IMR-90 (cell line): ENCODE measurements around the gene PRSS12. TPM values are rescaled to one million over a fixed set of nuclear protein-coding genes. Genes with fewer than 3 reads are reported as not detected.

Source experiments
- ATAC-seq: fragments of 200-7000 bp; cut with Tn5 transposase; 2 replicates; pipeline ENCODE4 v1.9.1; 2020; ENCODE audit warnings: low read depth, mild to moderate bottlenecking, moderate library complexity
- BruUV-seq: library from RNA; stranded (reverse); fragments of 400-500 nt; replicated peaks from 2 replicates; lab custom pipeline; 2021; lab: Mats Ljungman, UMichigan
- CTCF ChIA-PET: fragments of 300-600 bp; formaldehyde crosslinking; extraction: SDS; loops from one replicate; lab custom pipeline; 2021; ENCODE audit warnings: antibody characterized with exemption; lab: Yijun Ruan, JAX
- POLR2A ChIA-PET: fragments of 300-600 bp; sonication (Branson Sonifier 250); formaldehyde crosslinking; loops from one replicate; lab custom pipeline; 2022; ENCODE audit warnings: antibody characterized with exemption; ENCODE audit not compliant: unreplicated experiment; lab: Charles Lee
- DNase-seq: peaks from one replicate; pipeline ENCODE4 v3.0.0; 2013
- H2AFZ ChIP-seq: replicated peaks from 2 replicates; pipeline ENCODE3; 2013; ENCODE audit warnings: low read length, mild to moderate bottlenecking; ENCODE audit not compliant: poor library complexity
- H2AK5ac ChIP-seq: 2 replicates; pipeline ENCODE4 v1.6.1; 2013; ENCODE audit warnings: low read depth, low read length, inconsistent platforms
- H2AK9ac ChIP-seq: replicated peaks from 2 replicates; pipeline ENCODE3; 2013; ENCODE audit warnings: mild to moderate bottlenecking, low read depth, low read length, moderate library complexity; ENCODE audit not compliant: poor library complexity
- H2BK120ac ChIP-seq: 2 replicates; pipeline ENCODE4 v1.6.1; 2013; ENCODE audit warnings: low read depth, low read length, inconsistent platforms
- H2BK15ac ChIP-seq: 3 replicates; pipeline ENCODE4 v1.6.1; 2013; ENCODE audit warnings: low read depth, low read length, inconsistent platforms
- H2BK20ac ChIP-seq: 2 replicates; pipeline ENCODE4 v1.6.1; 2013; ENCODE audit warnings: low read depth, mild to moderate bottlenecking, inconsistent platforms, low read length, moderate library complexity
- H2BK5ac ChIP-seq: 2 replicates; pipeline ENCODE4 v1.6.1; 2013; ENCODE audit warnings: mild to moderate bottlenecking, low read depth, low read length, inconsistent platforms; ENCODE audit not compliant: poor library complexity, severe bottlenecking
- H3K14ac ChIP-seq: replicated peaks from 2 replicates; pipeline ENCODE4 v1.6.1; 2013; ENCODE audit warnings: low read depth, low read length, inconsistent platforms
- H3K18ac ChIP-seq: 2 replicates; pipeline ENCODE4 v1.6.1; 2013; ENCODE audit warnings: low read depth, low read length, control low read depth
- H3K23ac ChIP-seq: 2 replicates; pipeline ENCODE4 v1.6.1; 2013; ENCODE audit warnings: low read depth, low read length, inconsistent platforms
- H3K27ac ChIP-seq: 2 replicates; pipeline ENCODE4 v1.5.1; 2013; ENCODE audit warnings: mild to moderate bottlenecking, control low read depth, low read length; ENCODE audit not compliant: insufficient read depth
- H3K27me3 ChIP-seq: 2 replicates; pipeline ENCODE4 v1.6.1; 2013; ENCODE audit warnings: low read length; ENCODE audit not compliant: control insufficient read depth, insufficient read depth
- H3K36me3 ChIP-seq: 2 replicates; pipeline ENCODE4 v1.6.1; 2013; ENCODE audit warnings: low read length, mixed read lengths; ENCODE audit not compliant: control insufficient read depth, insufficient read depth
- H3K4ac ChIP-seq: 2 replicates; pipeline ENCODE4 v1.6.1; 2013; ENCODE audit warnings: low read depth, low read length, inconsistent platforms
- H3K4me1 ChIP-seq: 2 replicates; pipeline ENCODE4 v1.6.1; 2013; ENCODE audit warnings: low read length, mixed read lengths; ENCODE audit not compliant: control insufficient read depth, insufficient read depth
- H3K4me2 ChIP-seq: 2 replicates; pipeline ENCODE4 v1.6.1; 2013; ENCODE audit warnings: low read depth, mild to moderate bottlenecking, control low read depth, low read length, moderate library complexity
- H3K4me3 ChIP-seq: 2 replicates; pipeline ENCODE4 v1.5.1; 2013; ENCODE audit warnings: low read depth, mild to moderate bottlenecking, control low read depth, low read length, moderate library complexity; ENCODE audit not compliant: insufficient read depth
- H3K56ac ChIP-seq: 2 replicates; pipeline ENCODE4 v1.6.1; 2013; ENCODE audit warnings: low read length, inconsistent platforms; ENCODE audit not compliant: insufficient read depth; ENCODE audit errors: extremely low read depth
- H3K79me1 ChIP-seq, 2 experiments: 2 replicates each; pipeline ENCODE4 v1.6.1; 2013; ENCODE audit warnings: low read length in 2 of 2, inconsistent platforms in 1 of 2, low read depth in 1 of 2
- H3K9ac ChIP-seq: 2 replicates; pipeline ENCODE4 v1.6.1; 2013; ENCODE audit warnings: low read depth, low read length, control low read depth
- H3K9me1 ChIP-seq: 2 replicates; pipeline ENCODE4 v1.6.1; 2013; ENCODE audit warnings: low read length, inconsistent platforms; ENCODE audit not compliant: insufficient read depth
- H3K9me3 ChIP-seq: 2 replicates; pipeline ENCODE4 v1.6.1; 2013; ENCODE audit warnings: low read length; ENCODE audit not compliant: control insufficient read depth, insufficient read depth
- H4K20me1 ChIP-seq: 2 replicates; pipeline ENCODE4 v1.6.1; 2013; ENCODE audit warnings: low read length, inconsistent platforms; ENCODE audit not compliant: insufficient read depth
- H4K5ac ChIP-seq: 2 replicates; pipeline ENCODE4 v1.6.1; 2013; ENCODE audit warnings: mild to moderate bottlenecking, low read depth, low read length, control low read depth
- H4K8ac ChIP-seq, 2 experiments: 2 replicates each; pipeline ENCODE4 v1.6.1; 2013; ENCODE audit warnings: low read depth in 2 of 2, low read length in 2 of 2, control low read depth in 1 of 2, inconsistent platforms in 1 of 2
- H4K91ac ChIP-seq: 2 replicates; pipeline ENCODE4 v1.6.1; 2013; ENCODE audit warnings: low read depth, low read length, inconsistent platforms; ENCODE audit not compliant: insufficient read depth
- CEBPB ChIP-seq: IDR thresholded peaks from 2 replicates; pipeline ENCODE4 v1.6.1; 2012; ENCODE audit warnings: low read depth, low read length, improper control_type of control experiment
- CHD1 ChIP-seq: IDR thresholded peaks from 2 replicates; pipeline ENCODE4 v1.6.1; 2012; ENCODE audit warnings: low read depth, low read length, improper control_type of control experiment
- WGBS, 2 experiments: methylation state at CpG; one replicate each; pipeline versions ENCODE4 v1.1.5 to v1.1.7; 2013; ENCODE audit warnings: missing lambda C conversion rate in 2 of 2; ENCODE audit not compliant: insufficient read length in 1 of 2; ENCODE audit errors: extremely low coverage in 2 of 2; 5-methylcytosine and 5-hydroxymethylcytosine counted together
- dilution Hi-C: fragments of 300-500 bp; cut with HindIII; formaldehyde crosslinking; loops from one replicate; pipeline ENCODE4 v1.14.3; 2018; ENCODE audit warnings: low sequenced_read_pairs; ENCODE audit not compliant: unreplicated experiment
- in situ Hi-C: fragments of 300-500 bp; cut with MboI; formaldehyde crosslinking; loops from 3 replicates; pipeline ENCODE4 v1.14.3; 2019; ENCODE audit warnings: low sequenced_read_pairs, inconsistent platforms, mixed read lengths
- intact Hi-C: fragments of 100-400 bp; cut with micrococcal nuclease; formaldehyde crosslinking; loops from 2 replicates; pipeline ENCODE4 v1.10.0; 2022
- polyA plus RNA-seq, 3 experiments: library from polyadenylated mRNA; depleted of rRNA; stranded (reverse); fragments of >200 nt; gene quantifications; 2 replicates each; pipeline ENCODE4 v1.2.3, GENCODE V29; 2012; ENCODE audit warnings: low replicate concordance in 1 of 3
- total RNA-seq: library from RNA; depleted of rRNA; stranded (reverse); fragments of >200 nt; gene quantifications from 2 replicates; pipeline ENCODE4 v1.2.3, GENCODE V29; 2012

PRSS12 gene
- total and polyA plus RNA-seq, 2 of the 4 experiments (the other 2 are of a cell fraction): 51.1 to 71.5 TPM

GRCh38 chr4:118326585-118326984 is 26.2 kb downstream of the PRSS12 start:
- ATAC-seq: no peak
- no peak overlapping the region for H2BK20ac ChIP-seq
- CTCF ChIA-PET: no interaction called here

More at GRCh38 chr4:118326585-118326984, 26.2 kb downstream of the PRSS12 start:
- H3K27ac ChIP-seq: no peak overlapping the region
- H4K5ac ChIP-seq: no peak overlapping the region
- H2BK120ac ChIP-seq: no peak overlapping the region
- peaks cover 2% of the 10 kb centered on the region; the same call in 1 of the 2 replicates for H3K4me1 ChIP-seq
- no peak overlapping the region for H2BK15ac ChIP-seq
- H2AK9ac ChIP-seq: no peak overlapping the region
- peaks cover 1% of the 10 kb centered on the region; the same call in 1 of the 2 replicates for H3K36me3 ChIP-seq
- TF ChIP-seq CEBPB (0 out of 2 replicates have a peak, but pooled peaks have one; percentile 28), CHD1 (no peak)
- H3K79me1 ChIP-seq: peaks cover 0 to 8% of the 10 kb centered on the region in 2 experiments; a peak in 2 of 4 replicates
- H4K8ac ChIP-seq: no peak overlapping the region
- 100% methylated on average over 1 of the region's 2 CpGs; no CpG with 5 or more reads in 1 of the 2 experiments for WGBS, 2 experiments
- no peak overlapping the region for H4K91ac ChIP-seq
- no peak overlapping the region for H3K14ac ChIP-seq
- H4K20me1 ChIP-seq: no peaks in the 10 kb centered on the region
- no peak overlapping the region for H3K9ac ChIP-seq
- H3K18ac ChIP-seq: no peak overlapping the region
- POLR2A ChIA-PET: no interaction called here
- H3K4me3 ChIP-seq: no peak overlapping the region
- H2AK5ac ChIP-seq: no peak overlapping the region
- dilution Hi-C loops: no loop called here
- H3K27me3 ChIP-seq: no peaks in the 10 kb centered on the region
- intact Hi-C loops: no loop called here
- no peak for DNase-seq
- no peak overlapping the region for H3K4me2 ChIP-seq
- no peaks in the 10 kb centered on the region; the same call in 1 of the 2 replicates for H3K9me1 ChIP-seq
- no peak overlapping the region for H2AFZ ChIP-seq
- no peak overlapping the region for H3K23ac ChIP-seq
- no peak overlapping the region for H2BK5ac ChIP-seq
- BruUV-seq: no TSS peak
- H3K4ac ChIP-seq: no peak overlapping the region
- no peaks in the 10 kb centered on the region for H3K9me3 ChIP-seq
- in situ Hi-C loops: no loop called here
- H3K56ac ChIP-seq: no peak overlapping the region
